ENCODE data around the gene MORN1. TPM values are rescaled to one million over a fixed set of nuclear protein-coding genes. Genes with fewer than 3 reads are reported as not detected.

MORN1 gene
- total and polyA plus RNA-seq, 2 of the 8 experiments (the other 6 are each of a cell fraction or from before 2014, with no cell fraction given) = 5.0 to 9.1 TPM

- Histone ChIP-seq H2BK15ac (ENCODE audit: low read length) (no peak overlapping the region), H3K23me2 (ENCODE audit: low read depth, low read length) (no peaks in the 10 kb centered on the region), H3K27me3 (replicated peaks in 1 of 4; ENCODE audit: control insufficient read depth in 3 of 4, extremely low read depth in 1 of 4, insufficient read depth in 3 of 4, low read length in 3 of 4) (0 out of 7 replicates have a peak, but pooled peaks cover 0 to 2% (median 0%) of the 10 kb centered on the region in 4 experiments), H3K4me1 (replicated peaks in 1 of 4; ENCODE audit: control insufficient read depth in 3 of 4, insufficient read depth in 4 of 4, low read length in 3 of 4) (no peaks in the 10 kb centered on the region), H3K9me3 (ENCODE audit: insufficient read depth in 2 of 2, low read depth in 1 of 2, low read length in 1 of 2) (peaks cover 11 to 27% of the 10 kb centered on the region in 2 experiments; a peak in 3 of 4 replicates), H3K4me2 (ENCODE audit: insufficient read depth in 1 of 2, low read depth in 2 of 2, low read length in 2 of 2) (no peak overlapping the region), H3K23ac (ENCODE audit: insufficient read length) (no peak overlapping the region), H3K79me2 (ENCODE audit: control insufficient read depth in 1 of 2, insufficient read depth in 2 of 2, low read length in 2 of 2) (no peaks in the 10 kb centered on the region), H3K56ac (replicated peaks; ENCODE audit: insufficient read length, low read depth, low read length) (no peak overlapping the region), H3K79me1 (ENCODE audit: low read depth, low read length) (no peaks in the 10 kb centered on the region), H2AFZ (ENCODE audit: low read length) (no peak overlapping the region), H2AK5ac (ENCODE audit: low read depth, low read length) (no peak overlapping the region), H3K27ac (ENCODE audit: low read depth, low read length) (no peak overlapping the region), H3K14ac (ENCODE audit: insufficient read length) (no peak overlapping the region), H4K5ac (ENCODE audit: insufficient read length, low read depth, low read length) (no peak overlapping the region), H3K9ac (replicated peaks in 1 of 4; ENCODE audit: extremely low read depth in 1 of 4, low read depth in 3 of 4, low read length in 3 of 4) (no peak overlapping the region), H2BK120ac (replicated peaks; ENCODE audit: low read depth, low read length) (no peak overlapping the region), H4K8ac (ENCODE audit: extremely low read depth, insufficient read depth, low read length) (peak overlapping the region; percentile 85; the same call in 1 of the 2 replicates), H4K91ac (replicated peaks; ENCODE audit: insufficient read length, low read length) (no peak overlapping the region), H2BK12ac (ENCODE audit: low read depth, low read length) (no peak overlapping the region), H3K18ac (ENCODE audit: extremely low read depth, low read length) (no peak overlapping the region), H3K36me3 (ENCODE audit: control insufficient read depth in 2 of 4, insufficient read depth in 4 of 4, low read length in 3 of 4) (no peaks in the 10 kb centered on the region), H2BK5ac (ENCODE audit: low read depth, low read length) (no peak overlapping the region), H3K4ac (replicated peaks; ENCODE audit: insufficient read length, low read depth, low read length) (no peak overlapping the region), H3K4me3 (ENCODE audit: extremely low read depth in 1 of 4, insufficient read depth in 2 of 4, low read depth in 3 of 4, low read length in 4 of 4) (no peak overlapping the region), H2BK20ac (ENCODE audit: low read length) (no peak overlapping the region), H4K20me1 (replicated peaks in 1 of 2; ENCODE audit: control insufficient read depth in 1 of 2, insufficient read depth in 2 of 2, low read length in 2 of 2) (peaks cover 0 to 1% of the 10 kb centered on the region in 2 experiments)
- TF ChIP-seq POLR2A (IDR thresholded peaks at IDR 0.05; ENCODE audit: control extremely low read depth in 1 of 2, low read depth in 2 of 2, low read length in 2 of 2) (no peak), KDM4A (IDR thresholded peaks at IDR 0.05; ENCODE audit: low read depth, low read length, severe bottlenecking) (no peak), TEAD4 (IDR thresholded peaks at IDR 0.05; ENCODE audit: low read depth, low read length) (no peak)
- FAIRE-seq (no peak), DNase-seq (ENCODE audit: low read depth in 1 of 2, low spot score in 2 of 2) (no peak)
- CTCF ChIA-PET (ENCODE audit: partially characterized antibody) = interaction anchor here (1.3 to 1.9 kb wide), 5 partner anchors 17 to 232 kb away, joined by 3 to 6 read pairs (median 4); partner anchors contain the start of gene FAAP20
- 81% methylated on average over 15 of the region's 18 CpGs; no CpG with 5 or more reads in 1 of the 2 experiments for WGBS, 2 experiments (ENCODE audit: extremely low coverage in 1 of 2, insufficient coverage in 1 of 2, insufficient read length in 1 of 2, insufficient replicate concordance in 2 of 2, low coverage in 1 of 2, low lambda C conversion rate in 2 of 2, missing lambda C conversion rate in 1 of 2)
- POLR2A ChIA-PET (ENCODE audit: partially characterized antibody) = no interaction called here
Measured at GRCh38 chr1:2427051-2427450, 35.7 kb upstream of the MORN1 start.

Data from H1 (cell line).